Measurements from ENCODE around the gene AURKAIP1.

Gene AURKAIP1

DNA sequence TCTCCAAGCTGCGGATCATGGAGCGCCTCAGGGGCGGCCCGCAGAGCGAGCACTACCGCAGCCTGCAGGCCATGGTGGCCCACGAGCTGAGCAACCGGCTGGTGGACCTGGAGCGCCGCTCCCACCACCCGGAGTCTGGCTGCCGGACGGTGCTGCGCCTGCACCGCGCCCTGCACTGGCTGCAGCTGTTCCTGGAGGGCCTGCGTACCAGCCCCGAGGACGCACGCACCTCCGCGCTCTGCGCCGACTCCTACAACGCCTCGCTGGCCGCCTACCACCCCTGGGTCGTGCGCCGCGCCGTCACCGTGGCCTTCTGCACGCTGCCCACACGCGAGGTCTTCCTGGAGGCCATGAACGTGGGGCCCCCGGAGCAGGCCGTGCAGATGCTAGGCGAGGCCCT lies 47.7 kb downstream of the AURKAIP1 start:
- H3K27me3 ChIP-seq (ENCODE audit: control insufficient read depth, insufficient read depth, low read length) = peaks cover 15% of the 10 kb centered on the region
- H3K4me1 ChIP-seq (ENCODE audit: control insufficient read depth, insufficient read depth, low read length) = peaks cover 37% of the 10 kb centered on the region
- no peak overlapping the region for H3K9ac ChIP-seq (ENCODE audit: low read length)
- no peaks in the 10 kb centered on the region for H3K36me3 ChIP-seq (ENCODE audit: control insufficient read depth, insufficient read depth, low read length)
- no peaks in the 10 kb centered on the region for H3K9me3 ChIP-seq (ENCODE audit: control insufficient read depth, low read length)
- no peak overlapping the region for H3K4me3 ChIP-seq (ENCODE audit: low read length)

DNA sequence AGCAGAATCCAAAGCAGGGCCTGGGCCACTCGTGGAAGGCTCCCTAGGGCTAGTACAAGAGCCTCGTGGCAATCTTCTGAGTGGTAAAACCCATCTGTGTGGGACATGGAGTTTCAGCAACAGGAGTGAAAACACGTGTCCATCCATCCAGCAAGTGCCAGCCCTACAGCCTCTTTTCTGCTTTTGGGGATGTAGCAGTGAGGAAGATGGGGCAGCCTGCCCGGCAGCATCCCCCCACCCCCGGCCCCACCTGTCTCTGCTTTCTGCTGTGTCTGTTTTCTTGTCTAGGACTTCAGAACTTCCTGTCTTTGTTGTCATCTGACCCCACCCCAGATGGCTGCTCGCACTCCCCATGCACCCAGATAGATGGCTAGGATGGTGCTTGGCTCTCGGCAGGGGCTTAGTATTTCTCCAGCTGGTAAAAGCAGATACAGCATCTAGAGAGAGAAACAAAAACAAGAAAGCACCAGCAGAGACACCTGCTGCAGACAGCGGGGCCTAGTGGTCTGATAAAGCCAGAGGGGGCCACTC lies 48.9 kb downstream of the AURKAIP1 start:
- Histone ChIP-seq H3K36me3 (ENCODE audit: control insufficient read depth, insufficient read depth, low read length) (no peaks in the 10 kb centered on the region), H3K9ac (ENCODE audit: low read length) (peak overlapping the region; percentile 84)

DNA sequence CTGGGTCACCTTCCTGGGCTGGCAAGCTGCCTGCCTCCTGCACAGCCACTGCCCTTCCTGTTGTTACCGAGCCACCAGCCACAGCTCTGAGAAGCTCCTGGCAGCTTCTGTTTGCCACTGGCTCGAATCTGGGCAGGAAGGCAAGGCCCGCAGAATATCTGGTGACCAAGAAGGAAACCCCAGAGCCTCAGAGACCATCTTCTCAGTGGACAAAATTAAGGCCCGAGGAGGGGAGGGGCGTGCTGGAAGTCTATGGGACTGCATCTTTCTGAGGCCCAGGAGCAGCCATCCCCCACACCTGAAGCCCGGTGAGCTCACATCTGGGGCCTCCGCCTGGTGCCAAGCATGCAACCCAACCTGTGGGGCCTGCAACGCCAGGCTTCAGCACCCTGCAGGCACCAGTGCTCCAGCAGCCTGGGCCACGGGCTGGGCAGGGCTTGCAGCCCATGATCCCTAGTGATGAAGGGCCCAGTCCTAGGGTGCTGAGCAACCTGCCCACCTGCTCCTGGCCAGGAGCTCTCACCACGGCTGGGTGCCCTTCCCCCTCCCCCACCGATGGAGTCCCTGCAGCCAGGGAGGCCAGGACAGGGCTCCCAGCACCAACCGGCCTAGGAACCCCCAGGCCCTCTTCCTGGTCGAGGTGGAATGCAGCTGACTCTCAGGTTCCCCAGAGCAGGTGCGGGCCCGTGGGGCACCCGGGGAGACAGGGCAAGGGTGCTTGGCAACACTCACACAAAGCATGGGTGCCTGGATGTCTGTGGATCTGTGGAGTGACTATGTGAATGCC lies 49.5 kb downstream of the AURKAIP1 start:
- Histone ChIP-seq H3K9ac (ENCODE audit: low read length) (peak overlapping the region; percentile 84), H3K36me3 (ENCODE audit: control insufficient read depth, insufficient read depth, low read length) (no peaks in the 10 kb centered on the region), H3K27me3 (ENCODE audit: control insufficient read depth, insufficient read depth, low read length) (peaks cover 2% of the 10 kb centered on the region), H3K4me1 (ENCODE audit: control insufficient read depth, insufficient read depth, low read length) (peaks cover 31% of the 10 kb centered on the region), H3K4me3 (ENCODE audit: low read length) (peak overlapping the region; percentile 71), H3K9me3 (ENCODE audit: control insufficient read depth, low read length) (no peaks in the 10 kb centered on the region)

More for the DNA sequence above, 48.9 kb downstream of the AURKAIP1 start:
- Histone ChIP-seq H3K4me1 (ENCODE audit: control insufficient read depth, insufficient read depth, low read length) (peaks cover 33% of the 10 kb centered on the region), H3K27me3 (ENCODE audit: control insufficient read depth, insufficient read depth, low read length) (peaks cover 9% of the 10 kb centered on the region), H3K9me3 (ENCODE audit: control insufficient read depth, low read length) (no peaks in the 10 kb centered on the region), H3K4me3 (ENCODE audit: low read length) (no peak overlapping the region)

DNA sequence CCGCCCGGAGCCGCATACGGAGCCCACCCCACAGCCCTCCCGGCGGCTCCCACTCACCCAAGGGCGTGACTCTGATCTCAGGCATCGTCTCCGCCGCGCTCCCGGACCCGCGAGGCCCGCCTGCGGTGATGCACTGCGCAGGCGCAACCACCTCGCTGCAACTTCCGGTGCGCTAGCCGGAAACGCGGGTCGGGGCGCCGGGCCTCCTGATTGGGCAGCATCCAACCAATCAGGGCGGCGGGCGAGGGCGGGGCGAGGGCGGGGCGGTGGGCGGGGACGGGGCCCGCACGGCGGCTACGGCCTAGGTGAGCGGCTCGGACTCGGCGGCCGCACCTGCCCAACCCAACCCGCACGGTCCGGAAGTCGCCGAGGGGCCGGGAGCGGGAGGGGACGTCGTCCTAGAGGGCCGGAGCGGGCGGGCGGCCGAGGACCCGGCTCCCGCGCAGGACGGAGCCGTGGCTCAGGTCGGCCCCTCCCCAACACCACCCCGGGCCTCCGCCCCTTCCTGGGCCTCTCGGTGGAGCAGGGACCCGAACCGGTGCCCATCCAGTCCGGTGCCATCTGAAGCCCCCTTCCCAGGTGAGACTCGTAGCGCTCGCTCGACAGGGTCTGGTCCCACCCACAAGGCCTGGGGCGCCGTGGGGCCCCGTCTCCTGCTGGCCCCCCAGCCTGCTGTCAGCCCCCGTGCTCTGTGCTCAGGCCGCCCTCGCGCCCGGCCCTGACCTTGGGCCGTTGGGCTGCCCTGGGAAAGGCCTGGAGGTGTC lies 50.3 kb downstream of the AURKAIP1 start, which contains the start of the genes CPTP and INTS11:
Gene CPTP, plus strand, starts transcription at position 279 of the 764 bp plus-strand sequence. CDS start 2,109 bp downstream, outside the sequence.
Gene INTS11, minus strand, starts transcription at position 137 of the 764 bp plus-strand sequence. Its CDS starts 52 bp downstream, at position 85.
- Histone ChIP-seq H3K27me3 (ENCODE audit: control insufficient read depth, insufficient read depth, low read length) (no peaks in the 10 kb centered on the region), H3K36me3 (ENCODE audit: control insufficient read depth, insufficient read depth, low read length) (no peaks in the 10 kb centered on the region), H3K4me1 (ENCODE audit: control insufficient read depth, insufficient read depth, low read length) (peaks cover 31% of the 10 kb centered on the region), H3K4me3 (ENCODE audit: low read length) (peak within 1 kb of the TSS; percentile 71), H3K9ac (ENCODE audit: low read length) (peak within 1 kb of the TSS; percentile 84), H3K9me3 (ENCODE audit: control insufficient read depth, low read length) (no peaks in the 10 kb centered on the region)

DNA sequence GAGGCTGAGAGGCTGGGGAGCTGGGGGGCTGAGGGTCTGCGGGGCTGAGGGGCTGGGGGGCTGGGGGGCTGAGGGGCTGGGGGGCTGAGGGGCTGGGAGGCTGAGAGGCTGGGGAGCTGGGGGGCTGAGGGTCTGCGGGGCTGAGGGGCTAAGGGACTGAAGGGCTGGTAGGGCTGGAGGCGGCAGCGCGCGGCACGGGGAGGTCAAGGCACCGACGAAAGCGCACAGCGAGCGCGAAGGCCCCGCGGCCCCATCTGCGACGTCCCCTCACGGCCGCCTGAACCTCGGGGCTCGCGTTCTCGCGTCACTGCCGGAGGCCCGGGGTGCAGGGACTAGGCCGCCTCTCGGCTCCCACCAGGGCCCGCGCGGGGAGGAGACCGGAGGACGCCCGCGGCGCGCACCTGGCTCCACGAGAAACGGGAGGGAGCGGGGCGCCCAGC lies 50.9 kb downstream of the AURKAIP1 start:
- Histone ChIP-seq H3K4me1 (ENCODE audit: control insufficient read depth, insufficient read depth, low read length) (peaks cover 31% of the 10 kb centered on the region), H3K27me3 (ENCODE audit: control insufficient read depth, insufficient read depth, low read length) (no peaks in the 10 kb centered on the region), H3K4me3 (ENCODE audit: low read length) (no peak overlapping the region), H3K36me3 (ENCODE audit: control insufficient read depth, insufficient read depth, low read length) (no peaks in the 10 kb centered on the region), H3K9me3 (ENCODE audit: control insufficient read depth, low read length) (no peaks in the 10 kb centered on the region), H3K9ac (ENCODE audit: low read length) (peak overlapping the region; percentile 75)
